HFFc6 (cell line): ENCODE results near the gene UBP1. TPM values are rescaled to one million over a fixed set of nuclear protein-coding genes. Genes with fewer than 3 reads are reported as not detected.

Source experiments
- DNase-seq: peaks from one replicate; pipeline ENCODE4 v3.0.0-alpha.2; 2018
- H3K27ac Mint-ChIP-seq: 2 replicates; pipeline ENCODE4 v1.8.0; 2020; ENCODE audit warnings: mild to moderate bottlenecking, mixed read lengths
- H3K27me3 Mint-ChIP-seq: 2 replicates; pipeline ENCODE4 v1.8.0; 2021; ENCODE audit warnings: mild to moderate bottlenecking, moderate library complexity, mixed read lengths; ENCODE audit not compliant: insufficient read depth
- H3K36me3 Mint-ChIP-seq: 2 replicates; pipeline ENCODE4 v1.8.0; 2021; ENCODE audit warnings: low read depth, mixed read lengths
- H3K4me1 Mint-ChIP-seq: 2 replicates; pipeline ENCODE4 v1.8.0; 2020; ENCODE audit warnings: low read depth, mixed read lengths
- H3K4me3 Mint-ChIP-seq: 2 replicates; pipeline ENCODE4 v1.8.0; 2020; ENCODE audit warnings: mild to moderate bottlenecking, moderate library complexity, mixed read lengths
- H3K9me3 Mint-ChIP-seq: 2 replicates; pipeline ENCODE4 v1.8.0; 2020; ENCODE audit warnings: mild to moderate bottlenecking, mixed read lengths
- CTCF ChIP-seq: fragments of 200-600 bp; sonication (generic); IDR thresholded peaks from 2 replicates; pipeline ENCODE4 v1.5.0; 2021; ENCODE audit warnings: antibody characterized with exemption, mild to moderate bottlenecking
- total RNA-seq, 6 experiments: library from RNA; stranded (reverse); fragmentation: NEBNext Ultra II Directional; extraction: Animal tissue kit (Norgen Biotek cat#: 25700); gene quantifications; 2 replicates in 1 of 6; 3 replicates in 5 of 6; pipeline ENCODE4 v1.2.3, GENCODE V29; 2021

Gene UBP1
- total RNA-seq, 6 experiments from 2014 or later, result 62.0 to 69.0 (median 64.0) TPM

DNA sequence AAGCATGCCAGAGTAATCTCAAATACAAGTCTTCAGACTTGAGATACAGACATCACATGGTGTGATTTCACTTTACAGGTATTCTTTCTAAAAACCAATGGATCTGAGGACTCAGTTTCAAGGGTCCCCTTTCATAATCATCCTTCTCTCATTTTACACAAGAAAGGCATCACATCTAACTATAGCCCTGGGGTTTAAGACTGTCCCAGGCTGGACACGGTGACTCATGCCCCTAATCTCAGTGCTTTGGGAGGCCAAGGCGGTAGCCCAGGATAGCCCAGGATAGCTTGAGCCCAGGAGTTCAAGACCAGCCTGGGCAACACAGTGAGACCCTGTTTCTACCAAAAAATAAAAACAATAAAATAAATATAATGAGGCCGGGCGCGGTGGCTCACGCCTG, 36.4 kb downstream of the UBP1 start:
- Mint-ChIP-seq H3K27me3 (no peaks in the 10 kb centered on the region; the same call in 1 of the 2 replicates), H3K27ac (peak overlapping the region; percentile 47), H3K9me3 (no peaks in the 10 kb centered on the region), H3K4me3 (no peak overlapping the region), H3K36me3 (peaks cover 52% of the 10 kb centered on the region), H3K4me1 (peaks cover 37% of the 10 kb centered on the region)
- TF ChIP-seq CTCF, result no peak
- no peak for DNase-seq

DNA sequence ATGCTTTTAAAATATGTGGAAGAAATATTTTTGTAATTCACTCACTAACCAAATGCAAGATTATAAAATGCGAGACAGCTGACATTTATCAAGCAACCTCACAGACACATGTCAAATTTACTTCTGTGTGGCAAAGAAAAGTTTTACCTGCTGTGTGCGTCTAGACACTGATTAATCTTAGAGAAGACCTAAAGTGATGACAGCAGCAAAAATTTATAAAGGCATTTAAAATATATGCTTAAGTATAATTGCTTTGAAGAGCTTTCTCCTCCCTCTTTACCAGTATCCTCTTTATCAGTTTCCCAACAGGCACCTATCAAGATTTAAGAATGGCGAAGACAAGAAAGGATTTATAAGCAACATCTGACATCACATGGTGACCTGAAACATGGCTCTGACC, 37.3 kb downstream of the UBP1 start:
- Mint-ChIP-seq H3K4me3 (no peak overlapping the region), H3K9me3 (no peaks in the 10 kb centered on the region), H3K27me3 (no peaks in the 10 kb centered on the region; the same call in 1 of the 2 replicates), H3K36me3 (peaks cover 44% of the 10 kb centered on the region), H3K4me1 (peaks cover 37% of the 10 kb centered on the region), H3K27ac (peak overlapping the region; percentile 47)
- DNase-seq, result no peak
- no peak for TF ChIP-seq CTCF

GRCh38 chr3:33401781-33402180, 38.4 kb downstream of the UBP1 start:
- Mint-ChIP-seq H3K27me3 (no peaks in the 10 kb centered on the region), H3K4me3 (peak overlapping the region; percentile 12; the same call in 1 of the 2 replicates), H3K36me3 (peaks cover 51% of the 10 kb centered on the region), H3K9me3 (no peaks in the 10 kb centered on the region), H3K4me1 (peaks cover 37% of the 10 kb centered on the region), H3K27ac (peak overlapping the region; percentile 81)
- no peak for TF ChIP-seq CTCF
- peak; percentile 60 for DNase-seq

DNA sequence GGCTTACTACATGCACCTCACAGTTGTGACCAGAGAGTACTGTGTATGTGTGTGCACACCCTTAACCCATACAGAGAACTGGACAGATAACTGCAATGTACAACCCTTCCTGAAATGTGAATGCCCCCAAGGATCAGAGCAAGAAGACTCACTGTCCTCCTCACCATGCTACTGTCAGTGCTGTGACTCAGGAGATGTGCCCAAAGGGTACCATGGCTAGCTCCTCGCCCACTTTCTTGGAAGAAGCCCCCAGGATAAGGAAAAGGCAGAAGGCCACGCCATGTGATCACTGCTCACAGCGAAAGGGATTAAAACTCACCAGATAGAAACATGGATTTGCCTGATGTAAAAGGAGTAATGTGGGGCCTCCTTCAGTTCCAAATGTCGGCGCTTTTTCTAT, 41.8 kb downstream of the UBP1 start:
- TF ChIP-seq CTCF, result no peak
- Mint-ChIP-seq H3K36me3 (peaks cover 70% of the 10 kb centered on the region), H3K4me1 (peaks cover 52% of the 10 kb centered on the region), H3K27ac (no peak overlapping the region), H3K9me3 (no peaks in the 10 kb centered on the region), H3K4me3 (no peak overlapping the region), H3K27me3 (no peaks in the 10 kb centered on the region)
- DNase-seq, result no peak

DNA sequence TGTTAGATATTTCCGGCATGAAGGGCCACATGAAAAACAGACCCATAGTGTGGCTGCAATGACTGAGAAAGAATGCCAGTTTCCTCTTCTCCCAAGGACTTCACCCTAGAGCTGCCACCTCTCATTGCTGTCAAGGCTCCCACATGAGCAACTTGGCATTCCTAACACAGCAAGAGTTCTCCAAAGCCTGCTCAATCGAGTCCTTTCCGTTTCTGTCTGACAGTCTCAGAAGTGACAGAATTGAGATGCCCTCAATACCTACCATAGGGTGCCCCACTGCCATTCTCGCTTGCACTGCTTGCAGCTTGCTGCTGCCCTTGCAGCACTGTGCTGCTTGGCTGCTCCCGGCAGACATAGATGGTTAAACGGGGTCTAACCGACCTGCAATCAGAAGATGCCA, 44.3 kb downstream of the UBP1 start:
- DNase-seq, result no peak
- Mint-ChIP-seq H3K36me3 (peaks cover 66% of the 10 kb centered on the region), H3K4me1 (peaks cover 52% of the 10 kb centered on the region), H3K4me3 (no peak overlapping the region; the same call in 1 of the 2 replicates), H3K9me3 (no peaks in the 10 kb centered on the region), H3K27me3 (peaks cover 4% of the 10 kb centered on the region), H3K27ac (no peak overlapping the region)
- no peak for TF ChIP-seq CTCF
